Vagina (tissue), 2 donors: ENCODE measurements around the gene CBFA2T2. TPM values are rescaled to one million over a fixed set of nuclear protein-coding genes. Genes with fewer than 3 reads are reported as not detected.

Experiments
- DNase-seq, 2 donors: peaks; one replicate each; pipeline ENCODE4 v3.0.0-alpha.2; 2017; ENCODE audit errors: extremely low spot score in 2 of 2
- H3K27ac ChIP-seq: fragments of 200-600 bp; sonication (generic); one replicate; pipeline ENCODE4 v1.5.1; 2019
- H3K27me3 ChIP-seq: fragments of 200-600 bp; sonication (generic); one replicate; pipeline ENCODE4 v1.5.1; 2019
- H3K36me3 ChIP-seq, 2 donors: fragments of 200-600 bp; sonication (generic); one replicate each; pipeline ENCODE4 v1.5.1; 2017 to 2019
- H3K4me1 ChIP-seq: fragments of 200-600 bp; sonication (generic); one replicate; pipeline ENCODE4 v1.5.1; 2019
- H3K4me3 ChIP-seq, 2 donors: fragments of 200-600 bp; sonication (generic); 1 replicate in 1 of 2; 2 replicates in 1 of 2; pipeline ENCODE4 v1.5.1; 2016 to 2019
- H3K9me3 ChIP-seq: fragments of 200-600 bp; sonication (generic); one replicate; pipeline ENCODE4 v1.5.1; 2019
- CTCF ChIP-seq, 3 experiments: fragments of 450-650 bp in 2 of 3; fragments of 200-600 bp in 1 of 3; sonication (generic) in 1 of 3; IDR thresholded peaks; one replicate each; pipeline ENCODE4 v1.5.1; 2017 to 2019; ENCODE audit warnings: antibody characterized with exemption in 3 of 3, mild to moderate bottlenecking in 2 of 3, moderate library complexity in 2 of 3
- POLR2A ChIP-seq, 2 donors: fragments of 450-650 bp; IDR thresholded peaks; one replicate each; pipeline ENCODE4 v1.6.1; 2017; ENCODE audit warnings: antibody characterized with exemption in 2 of 2, mild to moderate bottlenecking in 2 of 2, moderate library complexity in 2 of 2
- POLR2AphosphoS5 ChIP-seq, 2 donors: sonication (generic); formaldehyde crosslinking; IDR thresholded peaks; one replicate each; pipeline ENCODE4 v1.9.0; 2017; ENCODE audit warnings: antibody characterized with exemption in 2 of 2, mild to moderate bottlenecking in 2 of 2, low read depth in 1 of 2; ENCODE audit not compliant: insufficient read depth in 1 of 2
- intact Hi-C: fragments of 100-400 bp; cut with DNase I; formaldehyde crosslinking; loops from one replicate; pipeline ENCODE4 v1.15.1; 2023
- total RNA-seq: library from RNA; depleted of rRNA; stranded (reverse); fragments of >200 nt; gene quantifications from one replicate; pipeline ENCODE4 v1.2.3, GENCODE V29; 2016

The CBFA2T2 gene
- total RNA-seq, 1 donor from 2014 or later = 34.9 TPM

- Histone ChIP-seq H3K9me3 (no peaks in the 10 kb centered on the region), H3K27me3 (no peaks in the 10 kb centered on the region), H3K27ac (no peak overlapping the region), H3K4me3 (no peak overlapping the region), H3K36me3 (no peaks in the 10 kb centered on the region), H3K4me1 (no peaks in the 10 kb centered on the region)
- TF ChIP-seq POLR2A (IDR thresholded peaks at IDR 0.05) = no peak
- no peak for TF ChIP-seq CTCF (IDR thresholded peaks at IDR 0.05)
- no peak for TF ChIP-seq POLR2AphosphoS5 (IDR thresholded peaks at IDR 0.05; ENCODE audit: insufficient read depth in 1 of 2, low read depth in 1 of 2)
- DNase-seq = no peak
- intact Hi-C loops = no loop called here
These were observed 34.4 kb downstream of the CBFA2T2 start for GRCh38 chr20:33524261-33524660.

GRCh38 chr20:33526769-33527168, 36.9 kb downstream of the CBFA2T2 start:
- H3K36me3 ChIP-seq = no peaks in the 10 kb centered on the region
- intact Hi-C loops = no loop called here
- no peaks in the 10 kb centered on the region for H3K9me3 ChIP-seq
- TF ChIP-seq CTCF (IDR thresholded peaks at IDR 0.05) = no peak
- no peak for TF ChIP-seq POLR2AphosphoS5 (IDR thresholded peaks at IDR 0.05; ENCODE audit: insufficient read depth in 1 of 2, low read depth in 1 of 2)
- TF ChIP-seq POLR2A (IDR thresholded peaks at IDR 0.05) = no peak
- H3K27me3 ChIP-seq = no peaks in the 10 kb centered on the region
- no peak overlapping the region for H3K4me3 ChIP-seq
- no peak overlapping the region for H3K27ac ChIP-seq
- H3K4me1 ChIP-seq = peaks cover 15% of the 10 kb centered on the region
- no peak for DNase-seq

- Histone ChIP-seq H3K27ac (no peak overlapping the region), H3K27me3 (no peaks in the 10 kb centered on the region), H3K36me3 (no peaks in the 10 kb centered on the region), H3K4me3 (no peak overlapping the region), H3K4me1 (peaks cover 31% of the 10 kb centered on the region), H3K9me3 (no peaks in the 10 kb centered on the region)
- intact Hi-C loops = no loop called here
- TF ChIP-seq CTCF (IDR thresholded peaks at IDR 0.05) = no peak
- no peak for TF ChIP-seq POLR2A (IDR thresholded peaks at IDR 0.05)
- TF ChIP-seq POLR2AphosphoS5 (IDR thresholded peaks at IDR 0.05; ENCODE audit: insufficient read depth in 1 of 2, low read depth in 1 of 2) = no peak
- DNase-seq = no peak
These were observed 41.4 kb downstream of the CBFA2T2 start for GRCh38 chr20:33531047-33531877.

- intact Hi-C loops = no loop called here
- H3K27ac ChIP-seq = no peak overlapping the region
These were observed 42.0 kb downstream of the CBFA2T2 start for GRCh38 chr20:33531885-33532284.

More at GRCh38 chr20:33531885-33532284, 42.0 kb downstream of the CBFA2T2 start:
- DNase-seq = no peak
- Histone ChIP-seq H3K36me3 (no peaks in the 10 kb centered on the region), H3K9me3 (no peaks in the 10 kb centered on the region), H3K4me1 (peaks cover 31% of the 10 kb centered on the region), H3K4me3 (no peak overlapping the region), H3K27me3 (no peaks in the 10 kb centered on the region)
- TF ChIP-seq POLR2A (IDR thresholded peaks at IDR 0.05) = no peak
- no peak for TF ChIP-seq POLR2AphosphoS5 (IDR thresholded peaks at IDR 0.05; ENCODE audit: insufficient read depth in 1 of 2, low read depth in 1 of 2)
- no peak for TF ChIP-seq CTCF (IDR thresholded peaks at IDR 0.05)
